Activated T-cell treated with anti-CD3 and anti-CD28 coated beads for 24 hours (primary cell): ENCODE measurements around the gene GNL3L.
"Not testable (repeated sequence)": the region's sequence is repeated elsewhere in the genome, so short reads cannot be mapped to it uniquely, and the experiment has no call there.

Source experiments
- DNase-seq: peaks from one replicate; pipeline ENCODE4 v3.0.0-alpha.2; 2020; ENCODE audit warnings: low read depth

GNL3L gene, protein sequence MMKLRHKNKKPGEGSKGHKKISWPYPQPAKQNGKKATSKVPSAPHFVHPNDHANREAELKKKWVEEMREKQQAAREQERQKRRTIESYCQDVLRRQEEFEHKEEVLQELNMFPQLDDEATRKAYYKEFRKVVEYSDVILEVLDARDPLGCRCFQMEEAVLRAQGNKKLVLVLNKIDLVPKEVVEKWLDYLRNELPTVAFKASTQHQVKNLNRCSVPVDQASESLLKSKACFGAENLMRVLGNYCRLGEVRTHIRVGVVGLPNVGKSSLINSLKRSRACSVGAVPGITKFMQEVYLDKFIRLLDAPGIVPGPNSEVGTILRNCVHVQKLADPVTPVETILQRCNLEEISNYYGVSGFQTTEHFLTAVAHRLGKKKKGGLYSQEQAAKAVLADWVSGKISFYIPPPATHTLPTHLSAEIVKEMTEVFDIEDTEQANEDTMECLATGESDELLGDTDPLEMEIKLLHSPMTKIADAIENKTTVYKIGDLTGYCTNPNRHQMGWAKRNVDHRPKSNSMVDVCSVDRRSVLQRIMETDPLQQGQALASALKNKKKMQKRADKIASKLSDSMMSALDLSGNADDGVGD

DNA sequence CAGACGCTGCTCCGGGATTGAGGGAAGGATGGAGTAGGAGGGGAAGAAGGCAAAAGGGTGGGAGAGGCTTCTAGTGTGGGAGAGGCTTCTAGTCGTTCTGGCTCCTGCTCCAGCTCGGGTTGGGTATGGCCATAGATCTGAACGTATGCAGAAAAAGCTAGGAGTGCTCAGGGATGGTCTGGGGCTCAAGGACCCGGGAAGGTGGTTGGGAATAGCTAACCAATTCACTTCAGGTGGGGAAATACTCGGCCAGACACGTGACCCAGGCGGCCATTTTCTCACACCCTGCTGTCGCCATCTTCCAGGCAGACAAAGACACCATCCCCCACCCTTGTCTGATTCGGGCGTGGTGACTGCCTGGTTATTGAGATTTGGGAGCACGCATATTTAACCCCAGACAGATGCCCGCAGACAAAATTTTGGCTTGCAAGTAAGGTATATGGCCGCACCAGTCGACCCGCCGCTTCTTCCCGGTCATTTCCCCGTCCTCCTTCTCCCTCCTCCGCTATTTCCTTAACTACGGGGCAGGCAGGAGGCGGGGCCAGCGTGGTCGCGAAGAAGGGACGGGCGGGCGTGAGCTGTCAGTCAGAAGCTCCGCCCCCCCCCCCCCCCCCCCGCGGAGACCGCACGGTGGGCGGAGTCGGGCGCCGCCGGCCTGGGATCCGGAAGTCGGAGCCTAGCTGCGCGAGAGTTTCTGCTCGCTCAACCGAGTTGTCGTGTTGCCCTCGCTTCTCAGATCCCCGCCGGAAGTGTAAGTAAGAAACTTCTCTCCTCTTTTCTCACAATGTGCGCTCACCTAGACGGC is at the start of gene GNL3L:
Gene GNL3L (plus strand): TSS at position 668 of the 805 bp plus-strand sequence. CDS start 2,348 bp downstream, outside the sequence.
- peak; percentile 72 for DNase-seq

DNA sequence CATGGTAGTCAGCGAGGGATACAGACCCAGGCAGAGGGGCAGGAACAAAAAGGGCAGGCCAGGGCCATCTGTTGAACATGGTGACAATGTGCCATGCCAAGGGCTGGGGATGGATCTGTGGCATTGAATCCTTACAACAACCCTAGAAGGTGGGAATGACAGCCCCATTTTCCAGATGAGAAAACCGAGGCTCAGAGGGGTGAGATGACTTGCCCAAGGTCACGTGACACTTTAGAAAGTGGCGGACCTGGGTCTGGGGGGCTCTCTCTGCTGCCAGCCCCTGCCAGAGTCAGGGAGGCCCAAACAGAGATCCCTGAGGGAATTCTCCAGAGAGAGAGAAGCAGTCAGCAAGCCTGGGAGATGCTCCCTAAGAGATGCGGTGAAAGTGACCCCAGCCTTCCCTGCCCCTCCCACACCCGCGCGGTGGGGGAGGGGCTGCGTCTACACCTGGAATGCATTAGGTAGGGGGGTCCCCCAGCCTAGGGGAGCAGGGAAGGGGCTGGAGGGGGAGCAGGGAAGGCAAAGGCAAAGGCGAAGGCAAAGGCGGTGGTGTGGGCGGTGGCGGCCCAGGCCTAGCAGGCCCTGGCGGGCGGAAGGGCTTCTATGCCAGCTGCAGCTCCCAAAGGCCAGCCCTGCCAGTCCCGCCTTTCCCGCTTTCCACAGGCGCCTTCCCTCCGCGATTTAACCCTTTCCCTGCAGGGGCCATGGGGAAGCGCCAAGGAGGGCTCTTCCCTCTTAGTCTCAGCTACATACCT is 47.0 kb upstream of the GNL3L start:
- DNase-seq = no peak

DNA sequence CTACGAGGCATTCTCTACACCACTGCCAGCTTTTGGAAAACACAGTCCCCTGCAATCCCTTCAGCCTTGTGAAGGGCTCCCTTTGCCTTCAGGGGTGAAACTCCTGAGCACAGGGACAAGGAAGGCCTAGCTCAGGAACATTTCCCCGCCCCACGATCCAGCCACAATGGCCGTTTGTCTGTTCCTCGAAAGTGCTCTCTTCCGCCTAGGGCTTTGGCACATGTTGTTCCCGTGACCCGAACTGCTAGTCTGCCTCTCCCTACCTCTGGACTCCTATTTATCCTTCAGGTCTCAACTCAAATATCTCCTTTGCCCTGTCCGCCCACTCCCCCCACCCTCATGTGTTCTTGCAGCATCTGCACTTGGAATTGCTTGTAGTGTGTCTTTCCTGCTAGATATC is 46.1 kb upstream of the GNL3L start:
- no peak for DNase-seq

DNA sequence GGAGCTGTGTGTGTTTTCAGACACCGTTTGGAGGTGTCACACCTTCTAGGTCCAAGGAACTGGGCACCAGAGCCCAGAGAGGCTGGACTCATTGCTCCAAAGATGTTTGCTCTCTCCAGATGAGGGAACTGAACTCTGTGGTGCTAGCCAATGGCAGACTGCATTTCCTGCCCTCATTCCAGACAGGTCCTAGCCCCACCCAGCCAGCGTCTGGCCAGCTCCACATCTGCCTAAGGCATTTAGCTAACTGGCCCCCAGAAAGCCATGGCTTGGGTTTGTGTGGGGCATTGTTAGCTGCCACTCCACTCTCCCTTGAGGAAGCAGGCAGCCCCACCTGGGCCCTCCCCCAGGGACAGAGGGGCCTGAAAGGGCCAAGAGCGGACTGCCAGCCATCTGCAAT is 45.4 kb upstream of the GNL3L start:
- no peak for DNase-seq

DNA sequence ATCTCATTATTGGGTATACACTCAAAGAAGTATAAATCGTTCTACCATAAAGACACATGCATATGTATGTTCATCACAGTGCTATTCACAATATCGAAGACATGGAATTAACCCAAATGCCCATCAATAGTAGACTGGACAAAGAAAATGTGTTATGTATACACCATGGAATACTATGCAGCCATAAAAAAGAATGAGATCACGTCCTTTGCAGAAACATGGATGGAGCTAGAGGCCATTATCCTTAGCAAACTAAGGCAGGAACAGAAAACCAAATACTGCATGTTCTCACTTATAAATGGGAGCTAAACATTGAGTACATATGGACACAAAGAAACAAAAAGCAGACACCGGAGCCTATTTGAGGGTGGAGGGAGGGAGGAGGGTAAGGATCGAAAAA is 40.2 kb upstream of the GNL3L start:
- not testable (repeated sequence) for DNase-seq

DNA sequence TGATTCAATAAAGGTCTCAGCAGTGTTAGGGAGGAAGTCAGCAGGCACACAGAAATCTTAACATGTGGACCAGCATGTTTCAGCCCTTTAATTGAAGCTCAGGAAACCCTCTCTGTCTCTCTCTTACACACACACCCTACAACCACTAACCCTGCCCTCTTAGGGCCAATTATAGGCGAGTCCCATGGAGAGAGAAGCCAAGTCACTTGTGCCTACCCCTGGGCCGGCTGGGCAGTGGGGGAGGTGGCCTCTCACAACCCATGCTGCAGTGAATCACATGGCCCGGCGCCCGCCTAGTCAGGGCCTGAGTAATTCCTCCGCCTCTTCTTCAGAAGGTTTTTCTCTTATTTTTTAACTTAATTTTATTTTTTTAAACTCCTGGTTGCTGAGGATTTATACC is 37.7 kb upstream of the GNL3L start:
- DNase-seq = no peak

DNA sequence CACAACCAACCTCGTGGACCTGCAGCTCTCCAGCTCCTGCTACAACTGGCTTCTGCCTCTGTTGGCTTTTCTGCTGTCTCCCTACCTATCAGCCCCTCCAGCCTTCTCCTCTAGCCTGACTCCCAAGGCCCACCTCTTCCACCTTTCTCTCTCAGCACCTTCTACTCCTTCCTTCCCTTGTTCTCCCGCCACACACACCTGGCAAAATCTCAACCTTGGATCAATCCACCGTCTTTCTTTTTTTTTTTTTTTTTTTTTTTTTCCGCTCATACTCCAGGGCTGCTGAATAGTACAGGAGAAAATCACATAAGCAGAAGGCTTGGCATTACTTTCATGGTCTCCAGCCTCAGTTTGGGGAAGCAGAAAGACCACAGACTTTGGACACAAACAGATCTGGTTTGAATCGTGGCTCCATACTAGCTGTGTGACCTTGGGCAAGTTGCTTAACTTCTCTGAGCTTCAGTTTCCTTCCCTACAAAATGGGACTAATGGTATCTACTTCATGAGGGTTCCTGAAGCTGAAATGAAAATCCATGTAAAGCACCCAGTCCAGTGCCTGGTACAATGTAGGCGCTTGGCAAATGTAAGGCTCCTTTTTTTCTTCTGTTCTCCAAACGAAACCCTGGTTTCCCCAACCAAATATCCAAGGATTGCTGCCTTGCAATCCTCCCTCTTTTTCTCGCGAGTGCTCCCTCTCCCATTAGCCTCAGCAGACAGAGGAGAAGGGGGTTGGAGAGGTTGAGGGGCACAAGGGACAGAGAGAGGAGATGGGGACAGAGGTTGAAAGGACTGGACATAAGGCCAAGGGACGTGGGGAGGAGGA is 35.6 kb upstream of the GNL3L start:
- no peak for DNase-seq

DNA sequence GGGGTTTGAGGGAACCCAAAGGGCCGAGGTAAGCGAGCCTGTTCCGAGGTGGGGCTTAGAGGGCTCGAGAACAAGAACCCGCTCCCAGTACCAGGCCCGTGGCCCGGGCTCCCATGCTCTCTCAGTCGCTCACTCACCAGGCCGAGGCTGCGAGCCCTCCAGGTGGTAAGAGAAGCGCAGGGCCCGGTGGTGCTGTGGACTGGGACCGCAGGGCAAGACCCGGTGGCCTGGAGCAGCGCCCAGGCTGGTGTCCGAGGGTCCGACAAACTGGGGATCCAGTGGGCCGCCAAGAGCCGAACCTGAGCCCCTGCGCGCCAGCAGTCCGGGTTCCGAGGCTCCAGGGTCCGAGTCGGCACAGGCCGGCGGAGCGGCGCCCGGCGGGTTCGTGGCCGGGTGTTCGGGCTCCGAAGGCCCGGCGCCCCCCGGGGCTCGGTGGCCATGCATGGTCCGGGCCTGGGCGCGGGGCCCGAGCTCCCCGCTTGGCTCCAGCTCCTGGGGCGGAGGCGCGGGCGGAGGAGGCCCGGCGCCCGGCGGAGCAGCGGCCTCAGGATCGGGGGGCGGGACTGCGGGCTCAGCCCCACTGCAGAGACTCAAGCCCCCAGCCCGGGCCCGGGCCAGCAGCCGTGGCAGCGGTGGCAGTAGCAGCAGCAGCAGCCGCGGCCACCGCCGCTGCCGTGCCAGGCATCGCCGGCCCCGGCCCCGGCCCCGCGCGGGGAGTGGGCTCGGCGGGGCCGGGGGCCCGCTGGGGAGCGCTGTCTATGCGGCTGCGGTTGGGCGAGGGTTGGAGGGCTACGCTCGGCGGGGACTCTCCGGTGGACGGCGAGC is 34.8 kb upstream of the GNL3L start:
- no peak for DNase-seq

DNA sequence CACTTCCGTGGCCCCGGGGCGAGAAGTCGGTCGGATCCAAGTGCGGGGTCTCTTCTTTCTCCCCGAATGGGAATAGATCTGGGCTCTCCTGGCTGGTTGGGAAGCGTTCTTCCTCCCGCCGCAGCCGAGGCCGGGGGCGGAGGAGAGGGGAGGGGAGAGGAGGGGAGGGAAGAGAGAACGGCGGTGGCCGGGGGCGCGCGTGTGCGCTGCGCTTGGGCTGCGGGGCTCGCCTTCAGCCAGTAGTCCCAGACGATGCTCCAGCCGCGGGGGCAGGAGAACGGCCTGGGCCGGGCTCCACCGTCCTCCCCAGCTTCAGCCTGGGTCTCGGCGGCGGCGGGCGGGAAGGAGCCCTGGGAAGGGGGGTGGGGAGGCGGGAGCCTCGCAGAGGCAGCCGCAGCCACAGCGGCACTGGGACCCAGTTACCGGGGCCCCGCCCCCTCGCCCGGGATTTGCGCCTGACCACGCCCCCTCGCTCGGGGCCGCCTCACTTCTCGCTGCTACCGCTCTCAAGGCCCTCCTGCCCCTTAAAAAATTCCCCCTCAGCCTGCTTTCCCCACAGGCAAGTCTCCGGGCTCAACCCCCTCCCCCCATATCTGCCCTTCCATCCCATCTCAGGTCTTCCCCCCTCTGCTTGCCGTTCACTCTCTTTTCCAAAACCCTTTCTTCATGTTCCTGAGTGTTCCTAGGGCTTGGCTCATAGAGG is 34.1 kb upstream of the GNL3L start, which contains the start of gene FGD1:
Gene FGD1 (minus strand): TSS at position 421 of the 703 bp plus-strand sequence. CDS start 802 bp downstream, outside the sequence.
- peak; percentile 22 for DNase-seq

DNA sequence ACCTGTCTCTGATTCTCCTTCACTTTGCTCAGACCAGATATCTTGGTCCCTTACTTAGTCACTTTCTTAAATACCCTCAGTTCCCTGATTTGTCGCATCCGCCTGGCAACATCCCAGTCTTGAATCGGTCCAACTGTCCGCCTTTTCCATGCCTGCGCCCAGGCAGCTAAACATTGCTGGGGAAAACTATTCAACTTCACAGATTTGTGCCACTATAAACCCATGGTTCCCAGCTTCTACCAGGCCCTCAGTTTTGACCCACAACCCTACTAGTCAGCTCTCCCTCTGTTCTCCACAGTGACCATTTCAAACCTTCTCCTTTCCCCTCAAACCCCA is 33.5 kb upstream of the GNL3L start:
- DNase-seq = no peak

DNA sequence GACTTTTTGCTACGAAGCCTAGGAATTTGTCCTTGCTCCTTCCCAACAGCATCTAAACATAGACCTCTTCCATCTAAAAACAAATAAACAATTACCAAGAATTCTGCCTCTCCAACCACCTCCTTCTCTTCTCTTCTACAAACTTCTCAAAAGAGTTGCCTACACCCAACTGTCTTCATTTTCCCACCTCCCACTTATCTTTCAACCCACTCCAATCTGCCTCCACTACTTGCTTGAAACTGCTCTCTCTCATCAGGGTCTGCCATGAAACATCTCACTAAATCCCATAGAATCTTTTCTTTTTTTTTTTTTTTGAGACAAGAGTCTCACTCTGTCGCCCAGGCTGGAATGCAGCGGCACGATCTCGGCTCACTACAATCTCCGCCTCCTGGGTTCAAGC is 33.1 kb upstream of the GNL3L start:
- DNase-seq = no peak

DNA sequence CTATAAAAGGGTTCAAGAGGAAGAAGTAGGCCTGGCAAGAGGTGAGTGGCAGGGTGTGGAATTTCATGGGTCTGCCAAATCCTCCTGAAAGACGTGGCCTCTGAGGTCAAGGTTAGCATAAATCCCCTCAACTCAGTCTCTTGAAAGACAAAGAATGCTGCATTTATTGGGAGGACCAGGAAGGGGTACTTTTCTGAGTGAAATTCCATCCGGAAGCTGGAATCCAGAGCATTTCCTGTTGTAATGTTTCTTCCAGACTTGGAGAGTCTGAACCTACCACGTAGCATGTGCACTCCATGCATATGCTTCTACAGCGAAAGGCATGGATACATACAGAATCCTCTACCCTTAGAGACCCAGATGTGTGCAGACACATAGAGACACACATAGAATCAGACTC is 20.6 kb upstream of the GNL3L start:
- DNase-seq = no peak

DNA sequence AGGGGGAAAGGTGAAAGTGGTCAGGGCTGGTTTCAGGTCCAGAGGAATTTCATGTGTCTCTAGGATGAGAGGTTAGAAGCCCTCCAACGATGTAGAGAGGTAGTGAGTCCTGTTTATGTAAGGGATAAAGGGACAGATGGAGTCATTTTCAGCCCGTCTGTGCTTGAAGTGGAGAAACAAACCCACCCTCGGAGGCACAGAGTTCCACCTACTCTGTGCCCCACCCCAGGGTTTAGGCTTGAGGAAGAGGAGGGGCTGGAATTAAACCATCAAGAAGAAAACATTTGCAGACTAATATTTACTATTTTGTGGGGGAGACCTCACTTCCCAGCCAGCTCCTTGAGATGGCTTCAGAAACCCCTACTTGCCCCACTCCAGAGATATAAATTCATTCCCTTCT is 868 bp upstream of the GNL3L start:
- DNase-seq = no peak

DNA sequence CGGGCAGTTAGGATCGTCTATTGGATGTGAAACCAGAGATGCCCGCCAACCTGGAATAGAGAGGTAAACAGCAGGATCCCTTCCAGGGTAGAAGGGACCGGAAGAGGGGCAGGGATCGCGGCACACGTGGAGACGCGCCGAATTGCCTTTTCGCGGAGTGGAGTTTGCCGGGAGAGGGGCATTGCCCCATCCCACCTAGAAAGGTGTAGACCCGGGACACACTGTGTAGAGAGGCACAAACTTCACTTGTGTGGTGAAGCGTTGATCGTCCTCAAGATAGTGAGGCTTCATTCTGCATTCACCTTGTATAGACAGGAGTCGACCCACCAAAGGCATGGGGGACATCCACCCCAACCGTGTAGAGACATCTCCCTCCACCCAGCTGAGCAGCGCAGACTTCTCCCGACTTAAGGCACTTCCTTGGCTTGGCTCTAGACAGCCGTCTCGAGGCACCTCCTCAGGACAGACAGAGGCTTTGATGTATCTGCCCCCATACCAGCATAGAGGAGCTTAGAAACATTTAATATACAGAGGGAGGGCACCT is 410 bp downstream of the GNL3L start:
- DNase-seq = no peak

DNA sequence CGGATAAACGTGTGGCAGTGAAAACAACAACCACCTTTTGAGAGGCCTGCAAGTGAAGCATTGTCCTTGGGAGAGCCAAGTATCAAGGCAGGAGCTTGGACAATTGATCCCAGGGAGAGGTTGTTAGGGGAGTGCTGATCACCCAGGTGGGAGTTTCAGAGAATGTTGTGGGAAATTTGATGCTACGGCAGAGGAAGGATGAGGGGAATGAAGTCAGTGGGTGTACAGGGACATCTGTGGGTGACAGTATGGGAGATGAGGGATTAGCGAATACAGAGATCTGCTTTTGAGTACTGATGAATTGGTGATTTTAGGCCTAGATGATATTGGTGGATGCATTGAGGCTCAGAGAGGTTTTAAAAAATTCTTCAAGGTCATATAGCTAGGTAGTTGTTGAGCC is 4.3 kb downstream of the GNL3L start:
- no peak for DNase-seq

DNA sequence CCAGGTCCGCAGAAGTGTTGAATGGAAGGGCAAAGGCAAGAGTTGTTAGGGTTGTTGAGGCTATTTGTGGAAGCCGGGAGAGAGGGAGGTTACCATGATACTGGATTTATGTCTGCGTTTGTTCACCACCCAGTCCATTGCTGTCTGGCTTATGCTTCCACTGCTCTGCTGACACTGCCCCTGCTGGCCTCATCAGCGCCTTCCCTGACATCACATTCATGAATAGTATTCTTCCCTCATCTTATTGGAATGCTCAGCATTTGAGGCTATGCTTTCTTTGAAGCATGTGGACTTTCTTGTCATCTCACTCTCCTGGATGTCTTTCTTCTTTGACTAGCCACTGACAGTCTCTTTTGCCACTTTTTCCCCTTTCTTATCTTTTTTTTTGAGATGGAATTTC is 10.3 kb downstream of the GNL3L start:
- no peak for DNase-seq

DNA sequence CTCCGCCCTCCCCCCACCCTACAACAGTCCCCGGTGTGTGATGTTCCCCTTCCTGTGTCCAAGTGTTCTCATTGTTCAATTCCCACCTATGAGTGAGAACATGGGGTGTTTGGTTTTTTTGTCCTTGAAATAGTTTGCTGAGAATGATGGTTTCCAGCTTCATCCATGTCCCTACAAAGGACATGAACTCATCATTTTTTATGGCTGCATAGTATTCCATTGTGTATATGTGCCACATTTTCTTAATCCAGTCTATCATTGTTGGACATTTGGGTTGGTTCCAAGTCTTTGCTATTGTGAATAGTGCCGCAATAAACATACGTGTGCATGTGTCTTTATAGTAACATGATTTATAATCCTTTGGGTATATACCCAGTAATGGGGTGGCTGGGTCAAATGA is 12.2 kb downstream of the GNL3L start:
- not testable (repeated sequence) for DNase-seq

DNA sequence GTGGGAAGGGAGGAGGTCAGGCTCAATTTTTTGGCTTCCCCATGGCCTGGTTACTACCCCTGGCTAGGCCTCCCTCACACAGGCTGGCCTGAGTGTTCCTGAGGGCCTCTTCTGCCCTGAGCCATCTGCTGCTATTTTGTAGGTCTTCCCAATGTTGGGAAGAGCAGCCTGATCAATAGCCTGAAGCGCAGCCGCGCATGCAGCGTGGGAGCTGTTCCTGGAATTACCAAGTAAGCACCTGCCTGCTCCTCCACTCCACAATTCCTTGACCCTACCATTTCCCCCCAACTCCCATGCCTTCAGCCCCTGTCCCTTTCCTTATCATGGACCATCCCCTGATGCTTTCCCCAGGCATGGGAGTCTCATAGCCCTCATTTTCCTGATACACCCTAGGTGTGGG is 20.8 kb downstream of the GNL3L start:
- DNase-seq = no peak

DNA sequence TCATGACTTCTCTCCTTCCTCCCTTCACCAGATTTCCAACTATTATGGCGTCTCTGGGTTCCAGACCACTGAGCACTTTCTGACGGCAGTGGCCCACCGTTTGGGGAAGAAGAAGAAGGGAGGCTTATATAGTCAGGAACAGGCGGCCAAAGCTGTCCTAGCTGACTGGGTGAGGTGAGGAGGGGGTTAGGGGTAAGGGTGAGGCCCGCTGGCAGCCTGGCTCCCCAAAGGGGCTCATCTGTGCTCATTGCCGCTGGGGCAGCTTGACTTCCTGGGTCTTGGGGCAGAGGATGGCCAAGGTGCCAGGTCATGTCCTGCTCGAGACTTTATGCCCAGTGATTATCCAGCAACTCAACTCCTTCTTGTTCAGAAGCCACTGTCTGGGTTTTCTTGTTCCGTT is 21.8 kb downstream of the GNL3L start:
- no peak for DNase-seq

DNA sequence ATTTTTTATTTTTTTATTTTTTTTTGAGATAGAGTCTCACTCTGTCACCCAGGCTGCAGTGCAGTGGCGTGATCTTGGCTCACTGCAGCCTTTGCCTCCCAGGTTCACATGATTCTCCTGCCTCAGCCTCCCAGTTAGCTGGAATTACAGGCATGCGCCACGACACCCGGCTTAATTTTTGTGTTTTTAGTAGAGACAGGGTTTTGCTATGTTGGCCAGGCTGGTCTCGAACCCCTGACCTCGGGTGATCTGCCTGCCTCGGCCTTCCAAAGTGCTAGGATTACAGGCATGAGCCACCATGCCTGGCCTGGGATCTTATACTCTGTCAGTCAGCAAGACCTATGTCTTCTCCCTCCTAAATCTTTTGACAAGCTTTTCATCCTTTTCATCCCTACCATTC is 25.0 kb downstream of the GNL3L start:
- not testable (repeated sequence) for DNase-seq
